Measurements from ENCODE around the gene FCN1.

- no peak for TF ChIP-seq CTCF (IDR thresholded peaks at IDR 0.05)
- TF ChIP-seq POLR2A (IDR thresholded peaks at IDR 0.05) = no peak
These were observed 33.7 kb upstream of the FCN1 start for GRCh38 chr9:134951461-134951860.
